CD8-positive, alpha-beta memory T cell (primary cell): ENCODE measurements around the gene ST3GAL6. TPM values are rescaled to one million over a fixed set of nuclear protein-coding genes. Genes with fewer than 3 reads are reported as not detected.

ENCODE experiments used
- CTCF ChIA-PET: fragments of 350-600 bp; sonication (Branson Sonifier 250); formaldehyde crosslinking; loops from one replicate; lab custom pipeline; 2021; ENCODE audit warnings: antibody characterized with exemption; lab: Charles Lee
- POLR2A ChIA-PET: fragments of 350-600 bp; sonication (Branson Sonifier 250); formaldehyde crosslinking; loops from one replicate; lab custom pipeline; 2021; ENCODE audit warnings: antibody characterized with exemption; lab: Charles Lee
- DNase-seq, 5 donors: peaks; one replicate each; pipeline versions ENCODE4 v3.0.0 to v3.0.0-alpha.2; 2020 to 2022; ENCODE audit warnings: mixed read lengths in 1 of 5
- H3K27ac ChIP-seq: one replicate; pipeline ENCODE4 v1.7.0; 2013; ENCODE audit warnings: low read depth, mild to moderate bottlenecking, low read length, moderate library complexity
- H3K27me3 ChIP-seq: 2 replicates; pipeline ENCODE4 v1.7.0; 2013; ENCODE audit warnings: low read length, mild to moderate bottlenecking; ENCODE audit not compliant: insufficient read depth, poor library complexity, severe bottlenecking
- H3K36me3 ChIP-seq: 2 replicates; pipeline ENCODE4 v1.7.0; 2013; ENCODE audit warnings: mild to moderate bottlenecking, low read length, moderate library complexity; ENCODE audit not compliant: insufficient read depth
- H3K4me1 ChIP-seq: 2 replicates; pipeline ENCODE4 v1.7.0; 2013; ENCODE audit warnings: mild to moderate bottlenecking, low read length, moderate library complexity; ENCODE audit not compliant: insufficient read depth
- H3K4me3 ChIP-seq: 2 replicates; pipeline ENCODE4 v1.7.0; 2013; ENCODE audit warnings: mild to moderate bottlenecking, low read length
- H3K9me3 ChIP-seq: 2 replicates; pipeline ENCODE4 v1.7.0; 2013; ENCODE audit warnings: mild to moderate bottlenecking, low read length
- H3K27ac Mint-ChIP-seq, 8 donors: one replicate each; pipeline ENCODE4 v1.8.0; 2020 to 2021; ENCODE audit warnings: mixed read lengths in 8 of 8, mild to moderate bottlenecking in 6 of 8, inconsistent platforms in 3 of 8, moderate library complexity in 3 of 8
- H3K27me3 Mint-ChIP-seq, 2 donors: one replicate each; pipeline ENCODE4 v1.8.0; 2020 to 2021; ENCODE audit warnings: mixed read lengths in 2 of 2, mild to moderate bottlenecking in 1 of 2, moderate library complexity in 1 of 2
- H3K36me3 Mint-ChIP-seq, 3 donors: one replicate each; pipeline ENCODE4 v1.8.0; 2020 to 2021; ENCODE audit warnings: mixed read lengths in 3 of 3, inconsistent platforms in 1 of 3, mild to moderate bottlenecking in 1 of 3
- H3K4me1 Mint-ChIP-seq, 3 donors: one replicate each; pipeline ENCODE4 v1.8.0; 2020 to 2021; ENCODE audit warnings: mixed read lengths in 3 of 3, inconsistent platforms in 1 of 3, mild to moderate bottlenecking in 1 of 3
- H3K4me3 Mint-ChIP-seq, 7 donors: one replicate each; pipeline ENCODE4 v1.8.0; 2020 to 2021; ENCODE audit warnings: mixed read lengths in 7 of 7, mild to moderate bottlenecking in 6 of 7, moderate library complexity in 4 of 7, inconsistent platforms in 2 of 7
- H3K9me3 Mint-ChIP-seq, 5 donors: one replicate each; pipeline ENCODE4 v1.8.0; 2020 to 2022; ENCODE audit warnings: mixed read lengths in 5 of 5, mild to moderate bottlenecking in 3 of 5, moderate library complexity in 2 of 5, inconsistent platforms in 1 of 5
- polyA plus RNA-seq: library from polyadenylated mRNA; unstranded; fragments of 300-500 nt; fragmentation: Illumina TruSeq; gene quantifications from one replicate; pipeline ENCODE4 v1.2.3, GENCODE V29; 2021
- total RNA-seq, 2 experiments: library from RNA; stranded (reverse); gene quantifications; one replicate each; pipeline ENCODE4 v1.2.3, GENCODE V29; 2021

Gene ST3GAL6
- total and polyA plus RNA-seq, 3 experiments from 2014 or later = 0.20 to 0.31 TPM; not detected in 1

- no peaks in the 10 kb centered on the region for H3K36me3 Mint-ChIP-seq
- H3K4me1 Mint-ChIP-seq = no peaks in the 10 kb centered on the region
- H3K4me3 Mint-ChIP-seq = no peak overlapping the region
- H3K4me1 ChIP-seq = no peaks in the 10 kb centered on the region
- no peak for DNase-seq
- no peaks in the 10 kb centered on the region for H3K27me3 ChIP-seq
- H3K27ac ChIP-seq = no peak overlapping the region
- no peaks in the 10 kb centered on the region for H3K9me3 Mint-ChIP-seq
- H3K4me3 ChIP-seq = no peak overlapping the region
- peaks cover 13 to 35% of the 10 kb centered on the region in 2 donors for H3K27me3 Mint-ChIP-seq
- ChIA-PET CTCF (no interaction called here), POLR2A (no interaction called here)
- no peak overlapping the region for H3K27ac Mint-ChIP-seq
- no peaks in the 10 kb centered on the region for H3K36me3 ChIP-seq
- H3K9me3 ChIP-seq = no peaks in the 10 kb centered on the region
Observed at GRCh38 chr3:98778852-98779413, 15.8 kb downstream of the ST3GAL6 start.

- Histone ChIP-seq H3K36me3 (no peaks in the 10 kb centered on the region), H3K4me1 (no peaks in the 10 kb centered on the region), H3K4me3 (no peak overlapping the region), H3K27ac (no peak overlapping the region), H3K9me3 (no peaks in the 10 kb centered on the region), H3K27me3 (no peaks in the 10 kb centered on the region)
- ChIA-PET POLR2A (no interaction called here), CTCF (no interaction called here)
- Mint-ChIP-seq H3K36me3 (no peaks in the 10 kb centered on the region), H3K27me3 (peaks cover 13 to 29% of the 10 kb centered on the region in 2 donors), H3K4me1 (no peaks in the 10 kb centered on the region), H3K4me3 (peak overlapping the region in 1 of 7 donors; percentile 23), H3K27ac (no peak overlapping the region), H3K9me3 (no peaks in the 10 kb centered on the region)
- DNase-seq = no peak
Observed at GRCh38 chr3:98779541-98780335, 16.6 kb downstream of the ST3GAL6 start.

GRCh38 chr3:98780343-98780742 is 17.2 kb downstream of the ST3GAL6 start:
- no peaks in the 10 kb centered on the region for H3K36me3 Mint-ChIP-seq
- peaks cover 9 to 27% of the 10 kb centered on the region in 2 donors for H3K27me3 Mint-ChIP-seq

GRCh38 chr3:98782824-98783500 is 19.8 kb downstream of the ST3GAL6 start:
- no peaks in the 10 kb centered on the region for H3K9me3 Mint-ChIP-seq

More at GRCh38 chr3:98780343-98780742, 17.2 kb downstream of the ST3GAL6 start:
- H3K9me3 ChIP-seq = no peaks in the 10 kb centered on the region
- H3K27me3 ChIP-seq = no peaks in the 10 kb centered on the region
- ChIA-PET POLR2A (no interaction called here), CTCF (no interaction called here)
- no peak overlapping the region for H3K27ac Mint-ChIP-seq
- H3K4me3 ChIP-seq = no peak overlapping the region
- no peak overlapping the region for H3K27ac ChIP-seq
- H3K4me3 Mint-ChIP-seq = no peak overlapping the region
- no peaks in the 10 kb centered on the region for H3K4me1 ChIP-seq
- DNase-seq = no peak
- no peaks in the 10 kb centered on the region for H3K36me3 ChIP-seq
- H3K9me3 Mint-ChIP-seq = no peaks in the 10 kb centered on the region
- no peaks in the 10 kb centered on the region for H3K4me1 Mint-ChIP-seq

GRCh38 chr3:98784042-98784441 is 20.9 kb downstream of the ST3GAL6 start:
- Histone ChIP-seq H3K4me1 (no peaks in the 10 kb centered on the region), H3K36me3 (no peaks in the 10 kb centered on the region), H3K27me3 (no peaks in the 10 kb centered on the region), H3K27ac (no peak overlapping the region), H3K4me3 (no peak overlapping the region), H3K9me3 (no peaks in the 10 kb centered on the region)
- POLR2A ChIA-PET = no interaction called here
- no peaks in the 10 kb centered on the region for H3K4me1 Mint-ChIP-seq
- DNase-seq = no peak
- H3K9me3 Mint-ChIP-seq = no peaks in the 10 kb centered on the region
- CTCF ChIA-PET = no interaction called here
- H3K27ac Mint-ChIP-seq = no peak overlapping the region
- H3K27me3 Mint-ChIP-seq = peaks cover 10 to 24% of the 10 kb centered on the region in 2 donors
- H3K36me3 Mint-ChIP-seq = no peaks in the 10 kb centered on the region
- H3K4me3 Mint-ChIP-seq = no peak overlapping the region

More at GRCh38 chr3:98782824-98783500, 19.8 kb downstream of the ST3GAL6 start:
- H3K4me3 ChIP-seq = no peak overlapping the region
- Mint-ChIP-seq H3K4me1 (no peaks in the 10 kb centered on the region), H3K27ac (no peak overlapping the region), H3K4me3 (no peak overlapping the region), H3K27me3 (peaks cover 7 to 26% of the 10 kb centered on the region in 2 donors), H3K36me3 (no peaks in the 10 kb centered on the region)
- no peaks in the 10 kb centered on the region for H3K27me3 ChIP-seq
- H3K36me3 ChIP-seq = no peaks in the 10 kb centered on the region
- H3K9me3 ChIP-seq = no peaks in the 10 kb centered on the region
- H3K4me1 ChIP-seq = no peaks in the 10 kb centered on the region
- H3K27ac ChIP-seq = no peak overlapping the region
- no peak for DNase-seq
- ChIA-PET POLR2A (no interaction called here), CTCF (no interaction called here)

GRCh38 chr3:98784666-98785600 is 21.8 kb downstream of the ST3GAL6 start:
- Mint-ChIP-seq H3K4me3 (no peak overlapping the region), H3K27ac (no peak overlapping the region), H3K27me3 (peaks cover 9 to 24% of the 10 kb centered on the region in 2 donors), H3K36me3 (no peaks in the 10 kb centered on the region), H3K9me3 (no peaks in the 10 kb centered on the region), H3K4me1 (no peaks in the 10 kb centered on the region)
- H3K27me3 ChIP-seq = no peaks in the 10 kb centered on the region
- POLR2A ChIA-PET = no interaction called here
- no peak for DNase-seq
- no peak overlapping the region for H3K4me3 ChIP-seq
- no peaks in the 10 kb centered on the region for H3K36me3 ChIP-seq
- no peak overlapping the region for H3K27ac ChIP-seq
- CTCF ChIA-PET = no interaction called here
- no peaks in the 10 kb centered on the region for H3K4me1 ChIP-seq
- H3K9me3 ChIP-seq = no peaks in the 10 kb centered on the region

GRCh38 chr3:98786364-98787006 is 23.3 kb downstream of the ST3GAL6 start:
- H3K27ac Mint-ChIP-seq = no peak overlapping the region

More at GRCh38 chr3:98786364-98787006, 23.3 kb downstream of the ST3GAL6 start:
- ChIA-PET POLR2A (no interaction called here), CTCF (no interaction called here)
- H3K27ac ChIP-seq = no peak overlapping the region
- no peaks in the 10 kb centered on the region for H3K36me3 Mint-ChIP-seq
- no peaks in the 10 kb centered on the region for H3K4me1 ChIP-seq
- no peaks in the 10 kb centered on the region for H3K4me1 Mint-ChIP-seq
- H3K4me3 ChIP-seq = no peak overlapping the region
- H3K27me3 ChIP-seq = no peaks in the 10 kb centered on the region
- H3K27me3 Mint-ChIP-seq = peaks cover 7 to 36% of the 10 kb centered on the region in 2 donors
- H3K9me3 ChIP-seq = no peaks in the 10 kb centered on the region
- no peak for DNase-seq
- no peak overlapping the region for H3K4me3 Mint-ChIP-seq
- no peaks in the 10 kb centered on the region for H3K9me3 Mint-ChIP-seq
- no peaks in the 10 kb centered on the region for H3K36me3 ChIP-seq
